KOPT-K1 (cell line): ENCODE results near the gene TNRC6B.

Experiments
- H3K27ac ChIP-seq: fragments of 200-600 bp; sonication (generic); 2 replicates; pipeline ENCODE4 v1.5.1; 2016; ENCODE audit warnings: antibody characterized with exemption, mild to moderate bottlenecking, low read depth, low read length; ENCODE audit not compliant: poor library complexity, severe bottlenecking
- H3K36me3 ChIP-seq: fragments of 200-600 bp; sonication (generic); 2 replicates; pipeline ENCODE4 v1.5.1; 2017; ENCODE audit warnings: antibody characterized with exemption, mild to moderate bottlenecking, low read length, moderate library complexity; ENCODE audit not compliant: insufficient read depth
- H3K9me3 ChIP-seq: fragments of 200-600 bp; sonication (generic); 2 replicates; pipeline ENCODE4 v1.5.1; 2017; ENCODE audit warnings: antibody characterized with exemption, low read length, mild to moderate bottlenecking; ENCODE audit not compliant: insufficient read depth, poor library complexity, severe bottlenecking

Gene TNRC6B

DNA sequence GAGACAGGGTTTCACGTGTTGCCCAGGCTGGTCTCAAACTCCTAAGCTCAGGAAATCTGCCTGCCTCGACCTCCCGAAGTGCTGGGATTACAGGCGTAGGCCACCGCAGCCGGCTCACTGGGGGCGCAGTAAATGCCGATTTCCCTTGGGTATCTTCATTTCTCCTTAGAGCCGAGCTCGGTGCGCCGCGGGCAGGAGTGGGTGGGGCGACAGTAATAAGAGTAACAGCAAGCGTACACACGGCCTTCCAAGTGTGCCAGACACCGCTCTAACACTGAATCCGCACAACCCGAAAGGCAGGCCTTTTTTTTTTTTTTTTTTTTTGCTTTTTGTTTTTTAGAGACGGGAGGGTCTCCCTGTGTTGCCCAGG, 168.1 kb downstream of the TNRC6B start:
- Histone ChIP-seq H3K36me3 (peaks cover 26% of the 10 kb centered on the region), H3K9me3 (no peaks in the 10 kb centered on the region), H3K27ac (peak overlapping the region; percentile 89)

DNA sequence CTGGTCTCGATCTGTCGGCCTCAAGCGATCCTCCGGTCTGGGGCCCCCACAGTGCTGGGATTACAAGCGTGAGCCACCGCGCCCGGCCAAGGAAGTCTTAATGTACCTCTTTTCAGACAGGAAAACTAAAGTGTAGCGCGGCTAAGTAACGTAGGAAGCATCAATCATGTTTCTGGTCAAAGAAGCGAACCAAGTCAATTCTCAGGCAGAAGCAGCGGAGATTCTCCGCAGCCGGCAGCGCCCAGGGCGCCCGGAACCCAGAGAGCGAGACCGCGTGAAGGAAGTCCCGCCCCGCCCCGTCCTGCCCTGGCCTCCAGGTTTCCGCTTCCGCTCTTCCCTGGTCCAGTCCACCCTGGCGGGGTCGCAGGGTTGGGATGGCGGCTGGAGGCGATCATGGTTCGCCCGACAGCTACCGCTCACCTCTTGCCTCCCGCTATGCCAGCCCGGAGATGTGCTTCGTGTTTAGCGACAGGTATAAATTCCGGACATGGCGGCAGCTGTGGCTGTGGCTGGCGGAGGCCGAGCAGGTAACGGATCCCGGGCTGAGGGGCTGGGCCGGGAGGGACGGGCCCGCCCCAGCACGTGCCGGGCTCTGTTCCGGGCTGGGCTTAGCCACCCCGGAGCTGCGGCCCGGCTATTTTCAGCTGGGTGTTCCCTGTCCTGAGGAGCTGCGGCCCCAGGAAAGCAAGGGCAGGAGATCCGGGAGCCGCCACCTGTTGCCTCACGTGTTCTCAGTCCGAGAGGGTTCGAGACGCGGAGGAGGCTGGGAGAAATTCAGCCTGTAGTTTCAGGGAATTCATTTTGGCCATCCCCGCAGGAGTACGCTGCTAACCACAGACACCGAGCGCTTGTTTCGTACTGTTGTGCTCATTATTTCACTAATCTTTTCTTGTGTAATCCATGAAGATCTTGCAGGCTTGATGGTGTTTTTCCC, 168.7 kb downstream of the TNRC6B start, which contains the start of gene ADSL:
ADSL (plus strand) TSS at position 316 of the 934 bp plus-strand sequence; CDS start at position 375, 59 bp downstream.
- H3K36me3 ChIP-seq: peaks cover 33% of the 10 kb centered on the region
- H3K9me3 ChIP-seq: no peaks in the 10 kb centered on the region
- H3K27ac ChIP-seq: peak within 1 kb of the TSS; percentile 89

DNA sequence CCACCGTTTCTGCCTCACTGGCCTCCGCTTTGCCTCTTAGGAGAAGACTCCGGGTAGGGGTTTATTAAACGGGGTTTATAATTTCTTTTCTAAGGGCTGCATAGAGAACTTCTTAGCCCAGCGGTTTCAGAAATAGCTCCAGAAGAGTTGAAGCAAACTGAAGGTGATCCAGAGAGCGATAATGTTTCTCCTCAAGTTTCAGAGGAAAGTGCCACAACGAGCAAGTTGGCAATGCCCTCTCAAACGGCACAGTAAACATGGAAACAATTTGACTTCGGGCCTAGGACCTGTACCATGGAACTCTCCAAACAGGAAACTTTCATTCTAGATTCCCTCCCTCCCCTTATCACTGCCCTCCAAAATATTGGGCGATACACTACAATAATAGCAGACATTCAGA, 169.6 kb downstream of the TNRC6B start:
- H3K9me3 ChIP-seq: no peaks in the 10 kb centered on the region
- H3K27ac ChIP-seq: peak overlapping the region; percentile 89
- peaks cover 41% of the 10 kb centered on the region for H3K36me3 ChIP-seq

DNA sequence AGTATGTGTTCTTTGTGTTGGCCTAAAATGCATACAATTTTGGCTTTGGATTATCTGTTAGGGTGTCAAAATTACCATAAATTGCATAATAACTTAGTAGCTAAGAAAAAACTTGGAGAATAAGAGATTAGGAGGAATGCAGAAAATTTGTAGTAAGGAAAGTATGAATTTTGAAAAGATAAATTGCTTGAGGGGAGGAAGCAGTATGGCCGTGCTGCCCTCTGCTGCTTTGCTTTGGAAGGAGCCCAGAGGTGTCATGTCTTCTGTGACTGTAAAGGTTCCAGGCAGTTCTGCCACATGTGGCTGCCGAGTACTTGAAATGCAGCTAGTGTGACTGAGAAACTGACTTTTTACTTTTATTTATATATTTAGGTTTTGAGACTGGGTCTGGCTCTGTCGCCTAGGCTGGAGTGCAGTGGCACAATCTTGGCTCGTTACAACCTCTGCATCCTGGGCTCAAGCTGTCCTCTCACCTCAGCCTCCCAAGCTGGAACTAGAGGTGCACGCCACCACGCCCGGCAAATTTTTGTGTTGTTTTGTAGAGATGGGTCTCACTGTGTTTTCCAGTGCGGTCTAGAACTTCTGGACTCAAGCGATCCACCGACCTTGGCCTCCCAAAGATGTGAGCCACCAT, 170.4 kb downstream of the TNRC6B start:
- peak overlapping the region; percentile 89 for H3K27ac ChIP-seq
- H3K36me3 ChIP-seq: peaks cover 49% of the 10 kb centered on the region

DNA sequence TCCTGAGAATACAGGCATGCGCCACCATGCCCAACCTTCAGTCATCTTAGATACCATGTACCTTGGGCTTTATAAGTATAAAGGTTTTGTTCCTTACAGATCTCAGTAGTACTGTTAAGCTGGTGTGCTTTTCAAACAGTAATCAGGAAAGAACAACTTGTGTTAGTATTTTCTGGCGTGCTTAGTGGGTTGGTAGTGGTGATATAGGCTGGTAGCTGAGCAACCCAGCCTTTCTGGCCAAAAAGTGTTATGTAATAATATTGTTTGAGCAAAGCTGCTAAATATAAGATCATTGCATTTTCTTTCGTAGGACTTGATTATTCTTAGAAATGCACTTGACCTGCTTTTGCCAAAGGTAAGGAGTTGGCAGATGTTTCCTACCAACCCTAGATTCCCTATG, 175.0 kb downstream of the TNRC6B start:
- Histone ChIP-seq H3K27ac (no peak overlapping the region), H3K36me3 (peaks cover 95% of the 10 kb centered on the region), H3K9me3 (no peaks in the 10 kb centered on the region)

More for the DNA sequence above, 170.4 kb downstream of the TNRC6B start:
- no peaks in the 10 kb centered on the region for H3K9me3 ChIP-seq

DNA sequence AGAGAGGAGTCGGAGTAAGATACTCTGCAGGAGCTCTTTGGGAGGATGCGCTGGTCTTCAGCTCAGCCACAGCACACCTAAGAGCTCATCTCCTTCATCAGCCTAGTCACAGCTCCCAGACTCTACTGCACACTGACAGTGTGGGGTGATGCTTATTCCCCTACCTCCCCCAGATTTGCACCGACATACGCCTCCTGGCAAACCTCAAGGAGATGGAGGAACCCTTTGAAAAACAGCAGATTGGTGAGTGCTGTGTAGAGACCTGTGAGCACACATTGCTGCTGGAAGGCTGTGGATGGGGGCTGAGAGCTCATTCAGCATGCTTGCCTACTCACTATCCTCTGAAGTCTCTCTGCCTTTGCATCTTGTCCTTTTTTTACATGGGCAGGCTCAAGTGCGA, 183.4 kb downstream of the TNRC6B start:
- Histone ChIP-seq H3K36me3 (peaks cover 100% of the 10 kb centered on the region), H3K27ac (no peak overlapping the region), H3K9me3 (no peaks in the 10 kb centered on the region)

DNA sequence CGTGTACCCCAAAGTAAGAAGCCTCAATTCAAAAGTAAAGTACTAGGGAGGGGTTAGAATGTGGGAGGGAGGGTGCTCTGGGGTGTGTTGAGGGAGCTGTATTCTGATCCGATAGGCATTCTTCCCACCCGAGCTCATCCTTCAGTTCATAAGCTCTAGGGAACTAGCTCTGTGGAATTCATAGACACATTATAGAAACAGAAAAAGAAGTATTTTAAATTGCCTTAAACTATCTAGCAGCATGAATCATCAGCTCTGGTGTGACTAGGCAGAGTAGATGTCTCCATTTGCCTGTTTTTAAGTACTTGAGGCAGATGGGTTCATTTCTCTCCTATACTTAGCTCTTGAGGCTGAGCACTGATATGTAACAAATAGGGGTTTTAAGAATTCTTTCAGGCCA, 185.3 kb downstream of the TNRC6B start:
- no peak overlapping the region for H3K27ac ChIP-seq
- no peaks in the 10 kb centered on the region for H3K9me3 ChIP-seq
- peaks cover 100% of the 10 kb centered on the region for H3K36me3 ChIP-seq

DNA sequence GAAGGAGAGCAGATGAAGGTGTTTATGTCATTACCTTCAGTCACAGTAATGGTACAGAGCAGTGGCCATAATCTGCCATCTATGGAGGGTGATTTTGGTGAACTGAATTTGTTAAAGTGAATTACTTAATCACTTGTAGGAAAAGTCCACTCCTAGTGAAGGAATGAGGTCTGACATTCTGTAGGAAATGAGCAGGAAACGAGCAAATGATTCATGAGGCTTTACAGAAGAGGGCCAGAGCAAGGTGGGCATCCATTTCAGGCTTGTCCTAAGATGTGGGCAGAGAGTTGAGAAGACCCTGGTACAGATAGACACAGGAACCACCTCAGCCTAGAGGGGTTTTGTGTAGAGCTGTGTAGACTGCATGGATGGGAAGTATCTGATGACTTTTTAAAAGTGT, 186.7 kb downstream of the TNRC6B start:
- H3K27ac ChIP-seq: no peak overlapping the region
- H3K9me3 ChIP-seq: no peaks in the 10 kb centered on the region
- peaks cover 98% of the 10 kb centered on the region for H3K36me3 ChIP-seq

DNA sequence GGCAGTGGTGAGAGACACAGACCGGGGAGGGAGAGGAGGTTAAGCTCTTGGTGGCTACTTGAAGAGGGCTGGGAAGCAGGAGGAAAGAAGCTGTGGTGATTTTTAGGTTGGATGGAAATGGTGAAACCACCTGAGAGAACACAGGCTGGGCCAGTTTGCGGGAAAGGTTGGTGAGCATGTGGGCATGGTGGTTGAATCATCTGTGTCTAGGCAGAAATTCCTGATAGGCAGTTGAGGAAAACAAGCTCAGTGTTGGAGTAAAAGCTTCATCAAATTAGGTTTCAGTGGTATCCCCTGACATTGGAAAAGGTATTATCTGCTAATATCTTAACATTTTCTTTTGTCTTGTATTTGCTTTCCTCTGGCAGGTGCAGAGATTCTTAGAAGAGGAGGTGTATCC, 188.3 kb downstream of the TNRC6B start:
- Histone ChIP-seq H3K27ac (no peak overlapping the region), H3K9me3 (no peaks in the 10 kb centered on the region), H3K36me3 (peaks cover 86% of the 10 kb centered on the region)

DNA sequence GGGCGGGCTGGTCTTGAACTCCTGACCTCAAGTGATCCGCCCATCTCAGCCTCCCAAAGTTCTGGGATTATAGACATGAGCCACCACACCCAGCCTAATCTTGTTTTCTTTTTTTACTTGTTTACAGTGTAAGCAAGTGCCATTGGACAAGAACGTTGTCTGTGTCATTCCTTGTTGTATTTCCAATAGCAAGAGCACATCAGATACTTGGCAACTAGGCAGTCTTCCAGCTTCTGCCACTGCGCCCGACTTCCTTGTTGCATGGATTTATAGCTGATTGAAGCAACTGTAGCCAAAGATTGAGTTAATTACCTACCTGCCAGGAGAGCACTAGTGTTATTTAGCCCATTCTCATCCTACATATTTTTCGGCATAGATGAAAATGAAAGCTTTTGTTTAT, 189.6 kb downstream of the TNRC6B start:
- H3K9me3 ChIP-seq: no peaks in the 10 kb centered on the region
- H3K27ac ChIP-seq: no peak overlapping the region
- H3K36me3 ChIP-seq: peaks cover 73% of the 10 kb centered on the region

DNA sequence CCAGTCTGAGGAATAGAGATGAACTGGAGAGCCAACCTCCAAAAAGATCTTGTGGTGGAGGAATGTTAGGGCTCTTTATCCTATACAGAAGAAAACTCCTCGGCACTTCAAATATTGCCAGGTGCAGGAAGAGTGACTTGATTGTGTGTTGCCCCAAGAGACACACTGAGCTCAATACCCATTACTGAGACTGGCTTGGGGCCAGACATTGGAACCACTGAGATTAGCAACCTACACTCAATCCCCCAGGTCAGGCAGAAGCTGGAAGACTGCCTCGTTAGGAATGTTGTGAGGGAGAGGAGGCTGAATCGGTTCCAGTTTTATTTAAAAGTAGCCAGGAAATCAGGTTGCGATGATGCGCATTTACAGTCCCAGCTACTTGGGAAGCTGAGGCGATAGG, 190.3 kb downstream of the TNRC6B start:
- no peak overlapping the region for H3K27ac ChIP-seq

DNA sequence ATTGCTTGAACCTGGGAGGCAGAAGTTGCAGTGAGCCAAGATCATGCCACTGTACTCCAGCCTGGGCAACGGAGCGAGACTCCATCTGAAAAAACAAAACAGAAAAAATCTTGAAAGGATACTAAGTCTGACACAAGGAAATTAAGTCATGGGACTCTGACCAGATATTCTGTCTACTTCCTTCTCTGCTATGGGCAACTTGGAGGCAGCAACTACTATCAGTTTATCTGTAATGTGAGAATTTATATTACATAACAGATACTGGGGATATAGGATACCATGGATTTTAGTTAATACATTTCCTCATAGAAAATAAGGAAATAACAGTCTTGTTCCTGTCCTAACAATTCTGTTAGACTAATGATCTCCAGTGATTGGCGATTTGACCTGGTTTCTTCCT, 191.1 kb downstream of the TNRC6B start:
- no peaks in the 10 kb centered on the region for H3K9me3 ChIP-seq
- peaks cover 68% of the 10 kb centered on the region for H3K36me3 ChIP-seq
- no peak overlapping the region for H3K27ac ChIP-seq

More for the DNA sequence above, 190.3 kb downstream of the TNRC6B start:
- H3K36me3 ChIP-seq: peaks cover 71% of the 10 kb centered on the region
- H3K9me3 ChIP-seq: no peaks in the 10 kb centered on the region

DNA sequence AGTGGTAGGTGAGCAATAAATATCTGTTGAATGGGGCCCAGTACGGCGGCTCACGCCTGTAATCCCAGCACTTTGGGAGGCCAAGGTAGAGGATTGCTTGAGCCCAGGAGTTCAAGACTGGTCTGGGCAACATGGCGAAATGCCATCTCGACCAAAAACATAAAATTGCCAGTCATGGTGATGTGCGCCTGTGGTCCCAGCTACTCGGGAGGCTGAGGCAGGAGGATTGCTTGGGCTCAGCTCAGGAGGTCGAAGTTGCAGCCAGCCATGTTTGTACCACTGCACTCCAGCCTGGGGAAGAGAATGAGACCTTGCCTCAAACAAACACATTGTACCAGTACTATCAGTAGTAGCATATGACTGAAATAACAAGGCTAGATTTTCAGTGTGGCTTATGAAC, 196.8 kb downstream of the TNRC6B start:
- Histone ChIP-seq H3K9me3 (no peaks in the 10 kb centered on the region), H3K36me3 (peaks cover 20% of the 10 kb centered on the region), H3K27ac (no peak overlapping the region)

DNA sequence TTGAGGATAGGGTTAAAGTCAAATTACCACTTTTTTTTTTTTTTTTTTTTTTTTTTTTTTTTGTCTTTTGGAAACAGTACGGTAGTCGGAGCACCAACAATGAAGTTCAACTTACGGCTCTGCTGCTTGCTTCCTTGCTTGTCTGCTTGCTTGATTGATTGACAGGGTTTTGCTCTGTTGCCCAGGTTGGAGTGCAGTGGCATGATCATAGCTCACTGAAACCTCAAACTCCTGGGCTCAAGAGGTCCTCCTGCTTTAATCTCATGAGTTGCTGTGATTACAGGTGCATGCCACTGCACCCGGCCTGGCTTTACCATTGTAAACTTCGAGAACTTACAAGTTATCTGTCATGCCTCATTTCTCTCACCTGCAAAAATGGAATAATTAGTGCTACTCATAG, 198.4 kb downstream of the TNRC6B start:
- H3K27ac ChIP-seq: no peak overlapping the region
- H3K9me3 ChIP-seq: no peaks in the 10 kb centered on the region
- peaks cover 17% of the 10 kb centered on the region for H3K36me3 ChIP-seq

DNA sequence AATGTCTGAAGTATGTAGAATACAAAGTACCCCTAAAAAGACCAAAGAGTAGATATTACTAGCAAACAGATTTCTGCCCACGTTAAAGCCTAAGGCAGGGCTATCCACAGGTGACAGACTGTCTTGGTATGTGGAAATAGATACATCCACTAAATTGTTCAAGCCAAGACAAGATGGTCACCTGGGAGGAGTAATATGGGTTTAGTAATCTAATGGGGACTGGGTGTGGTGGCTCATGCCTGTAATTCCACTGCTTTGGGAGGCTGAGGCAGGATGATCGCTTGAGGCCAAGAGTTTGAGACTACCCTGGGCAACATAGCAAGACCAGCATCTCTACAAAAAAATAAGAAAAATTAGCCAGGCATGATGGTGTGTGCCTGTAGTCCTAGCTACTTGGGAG, 200.2 kb downstream of the TNRC6B start:
- Histone ChIP-seq H3K36me3 (peaks cover 13% of the 10 kb centered on the region), H3K9me3 (no peaks in the 10 kb centered on the region), H3K27ac (no peak overlapping the region)
